ENCODE measurements around the gene INTS15. TPM values are rescaled to one million over a fixed set of nuclear protein-coding genes. Genes with fewer than 3 reads are reported as not detected.

Gene INTS15
- total RNA-seq, 1 experiment from 2014 or later: 29.6 TPM

GRCh38 chr7:6608081-6608480, 18.3 kb downstream of the INTS15 start:
- TF ChIP-seq CTCF (IDR thresholded peaks at IDR 0.05; ENCODE audit: insufficient read depth in 1 of 2, low read depth in 1 of 2, low read length in 1 of 2, severe bottlenecking in 1 of 2, unreplicated experiment in 1 of 2): no peak
- Histone ChIP-seq H3K9me3 (no peaks in the 10 kb centered on the region), H3K4me1 (no peaks in the 10 kb centered on the region), H3K4me3 (ENCODE audit: low read depth, low read length) (no peak overlapping the region), H3K27me3 (replicated peaks; ENCODE audit: control insufficient read depth, insufficient read depth, low read length) (no peaks in the 10 kb centered on the region), H3K36me3 (ENCODE audit: control insufficient read depth, insufficient read depth, low read length) (no peaks in the 10 kb centered on the region)
- Mint-ChIP-seq H3K9me3 (ENCODE audit: unreplicated experiment) (no peaks in the 10 kb centered on the region), H3K4me1 (ENCODE audit: low read depth, unreplicated experiment) (no peaks in the 10 kb centered on the region), H3K36me3 (ENCODE audit: insufficient read depth, unreplicated experiment) (peaks cover 35% of the 10 kb centered on the region), H3K27me3 (ENCODE audit: insufficient read depth, unreplicated experiment) (no peaks in the 10 kb centered on the region), H3K4me3 (ENCODE audit: unreplicated experiment) (no peak overlapping the region), H3K27ac (ENCODE audit: unreplicated experiment) (no peak overlapping the region)
- POLR2A ChIA-PET: no interaction called here
- DNase-seq: no peak
- BruUV-seq (replicated peaks): no TSS peak
- intact Hi-C loops (cut with micrococcal nuclease; ENCODE audit: unreplicated experiment): no loop called here
- CTCF ChIA-PET: no interaction called here

- H3K27ac Mint-ChIP-seq (ENCODE audit: unreplicated experiment): no peak overlapping the region
- ChIA-PET POLR2A (no interaction called here), CTCF (interaction anchor here (0.5 kb wide), 1 partner anchor 16 kb away, joined by 3 read pairs; no protein-coding TSS in a partner anchor)
- DNase-seq: no peak
- intact Hi-C loops (cut with micrococcal nuclease; ENCODE audit: unreplicated experiment): no loop called here
- no peaks in the 10 kb centered on the region for H3K27me3 Mint-ChIP-seq (ENCODE audit: insufficient read depth, unreplicated experiment)
- H3K4me3 ChIP-seq (ENCODE audit: low read depth, low read length): no peak overlapping the region
- no peaks in the 10 kb centered on the region for H3K9me3 ChIP-seq
- H3K36me3 Mint-ChIP-seq (ENCODE audit: insufficient read depth, unreplicated experiment): peaks cover 32% of the 10 kb centered on the region
- no peaks in the 10 kb centered on the region for H3K27me3 ChIP-seq (replicated peaks; ENCODE audit: control insufficient read depth, insufficient read depth, low read length)
- H3K4me1 Mint-ChIP-seq (ENCODE audit: low read depth, unreplicated experiment): no peaks in the 10 kb centered on the region
- BruUV-seq (replicated peaks): no TSS peak
- H3K36me3 ChIP-seq (ENCODE audit: control insufficient read depth, insufficient read depth, low read length): no peaks in the 10 kb centered on the region
- no peak overlapping the region for H3K4me3 Mint-ChIP-seq (ENCODE audit: unreplicated experiment)
- H3K4me1 ChIP-seq: peaks cover 5% of the 10 kb centered on the region
- TF ChIP-seq CTCF (IDR thresholded peaks at IDR 0.05; ENCODE audit: insufficient read depth in 1 of 2, low read depth in 1 of 2, low read length in 1 of 2, severe bottlenecking in 1 of 2, unreplicated experiment in 1 of 2): no peak
- H3K9me3 Mint-ChIP-seq (ENCODE audit: unreplicated experiment): no peaks in the 10 kb centered on the region
Measured at GRCh38 chr7:6608794-6609193, 19.0 kb downstream of the INTS15 start.

- no peaks in the 10 kb centered on the region for H3K9me3 ChIP-seq
- peaks cover 11% of the 10 kb centered on the region for H3K36me3 Mint-ChIP-seq (ENCODE audit: insufficient read depth, unreplicated experiment)
- no peaks in the 10 kb centered on the region for H3K9me3 Mint-ChIP-seq (ENCODE audit: unreplicated experiment)
- POLR2A ChIA-PET: interaction anchor here (0.6 kb wide), 1 partner anchor 96 kb away, joined by 5 read pairs; no protein-coding TSS in a partner anchor
- no peak overlapping the region for H3K4me3 ChIP-seq (ENCODE audit: low read depth, low read length)
- no peaks in the 10 kb centered on the region for H3K4me1 Mint-ChIP-seq (ENCODE audit: low read depth, unreplicated experiment)
- no TSS peak for BruUV-seq (replicated peaks)
- no peak overlapping the region for H3K4me3 Mint-ChIP-seq (ENCODE audit: unreplicated experiment)
- CTCF ChIA-PET: no interaction called here
- H3K36me3 ChIP-seq (ENCODE audit: control insufficient read depth, insufficient read depth, low read length): no peaks in the 10 kb centered on the region
- H3K27me3 ChIP-seq (replicated peaks; ENCODE audit: control insufficient read depth, insufficient read depth, low read length): no peaks in the 10 kb centered on the region
- no peak for DNase-seq
- no peak overlapping the region for H3K27ac Mint-ChIP-seq (ENCODE audit: unreplicated experiment)
- peaks cover 16% of the 10 kb centered on the region for H3K4me1 ChIP-seq
- no peaks in the 10 kb centered on the region for H3K27me3 Mint-ChIP-seq (ENCODE audit: insufficient read depth, unreplicated experiment)
- TF ChIP-seq CTCF (IDR thresholded peaks at IDR 0.05; ENCODE audit: insufficient read depth in 1 of 2, low read depth in 1 of 2, low read length in 1 of 2, severe bottlenecking in 1 of 2, unreplicated experiment in 1 of 2): no peak
- intact Hi-C loops (cut with micrococcal nuclease; ENCODE audit: unreplicated experiment): loop anchor here (10.0 kb wide), 1 partner anchor 322 kb away; no protein-coding TSS in a partner anchor
Measured at GRCh38 chr7:6612819-6613218, 23.0 kb downstream of the INTS15 start.

Measured in Caco-2 (cell line).